Heart left ventricle (tissue), 16 donors: ENCODE measurements around the gene ERC1. TPM values are rescaled to one million over a fixed set of nuclear protein-coding genes. Genes with fewer than 3 reads are reported as not detected.

Experiments used
- ATAC-seq, 4 donors: fragments of 200-7000 bp; cut with Tn5 transposase; one replicate each; pipeline ENCODE4 v1.9.1; 2020 to 2022; ENCODE audit warnings: moderate library complexity in 4 of 4, mild to moderate bottlenecking in 3 of 4, moderate number of reproducible peaks in 1 of 4
- DNase-seq, 5 donors: peaks; one replicate each; pipeline ENCODE4 v3.0.0-alpha.2; 2020
- H3K27ac ChIP-seq, 12 donors: fragments of 200-600 bp; sonication (generic) in 4 of 12; one replicate each; pipeline versions ENCODE4 v1.5.0 to v1.8.0; 2016 to 2022; ENCODE audit warnings: mild to moderate bottlenecking in 2 of 12
- H3K27me3 ChIP-seq, 9 donors: fragments of 200-600 bp; sonication (generic) in 2 of 9; one replicate each; pipeline versions ENCODE4 v1.5.1 to v1.8.0; 2016 to 2022; ENCODE audit warnings: mild to moderate bottlenecking in 3 of 9
- H3K36me3 ChIP-seq, 9 donors: fragments of 200-600 bp; sonication (generic) in 2 of 9; one replicate each; pipeline versions ENCODE4 v1.5.0 to v1.8.0; 2018 to 2022; ENCODE audit warnings: mild to moderate bottlenecking in 2 of 9
- H3K4me1 ChIP-seq, 12 donors: fragments of 200-600 bp; sonication (generic) in 4 of 12; one replicate each; pipeline versions ENCODE4 v1.5.0 to v1.8.0; 2016 to 2022; ENCODE audit warnings: mild to moderate bottlenecking in 3 of 12
- H3K4me3 ChIP-seq, 12 donors: fragments of 200-600 bp; sonication (generic) in 4 of 12; one replicate each; pipeline versions ENCODE4 v1.5.0 to v1.8.0; 2017 to 2022; ENCODE audit warnings: mild to moderate bottlenecking in 9 of 12, moderate library complexity in 4 of 12
- H3K9me3 ChIP-seq, 12 donors: fragments of 200-600 bp; sonication (generic) in 4 of 12; one replicate each; pipeline versions ENCODE4 v1.5.0 to v1.8.0; 2016 to 2022; ENCODE audit warnings: mild to moderate bottlenecking in 1 of 12
- POLR2A ChIP-seq, 2 donors: fragments of 450-650 bp; IDR thresholded peaks; one replicate each; pipeline ENCODE4 v1.6.1; 2017; ENCODE audit warnings: antibody characterized with exemption in 2 of 2, mild to moderate bottlenecking in 2 of 2, moderate library complexity in 2 of 2
- WGBS, 4 donors: extraction: QIAGEN DNeasy Blood & Tissue Kit in 2 of 4; methylation state at CpG; one replicate each; pipeline versions ENCODE4 v1.1.5 to v1.1.7; 2013 to 2018; 5-methylcytosine and 5-hydroxymethylcytosine counted together
- intact Hi-C, 10 donors: fragments of 100-400 bp; cut with DNase I; formaldehyde crosslinking; loops; one replicate each; pipeline versions ENCODE4 v1.11.1 to v1.14.2; 2022
- polyA plus RNA-seq, 2 donors: library from polyadenylated mRNA; stranded (reverse); fragments of 200-250 nt; gene quantifications; one replicate each; pipeline ENCODE4 v1.2.3, GENCODE V29; 2013
- total RNA-seq, 9 donors: library from RNA; depleted of rRNA in 2 of 9; stranded (reverse); fragments of >200 nt in 2 of 9; fragmentation: NEBNext Ultra II Directional in 3 of 9; extraction: Animal tissue kit (Norgen Biotek cat#: 25700) in 3 of 9; gene quantifications; one replicate each; pipeline versions ENCODE4 v1.1.0 to v1.2.4, GENCODE V29; 2016 to 2023
- TF ChIP-seq, protein P1 (sequence below), 12 donors: fragments of 200-600 bp; sonication (generic) in 4 of 12; IDR thresholded peaks; one replicate each; pipeline versions ENCODE4 v1.5.0 to v1.8.0; 2018 to 2022; ENCODE audit warnings: antibody characterized with exemption in 12 of 12, mild to moderate bottlenecking in 5 of 12
- donor health status: ischemic (EF 13 %, LVEDD 7.1; RV severe dilation, severe dysfunction).
- donor health status: healthy with polysubstance abuse.
- donor health status: DM: no; HTN: yes; CAD: no.
- donor health status: DM: no; HTN: no; CAD: no.
- donor health status: ischemic (EF 25% LVEDD 6.9; RV normal size, moderate dysfunction).
- donor health status: ischemic (EF 25% LVEDD 5.7; RV mildly dilated, moderate dysfunction).
- donor health status: healthy.
- donor health status: DM: yes; HTN: yes; CAD: no.
- donor health status: ischemic (EF 35%, LVEDD 5.7; RV mildly dilated, moderate dysfunction).
- donor health status: nonischemic (EF 11% LVEDD 7.7; RV severe dilation, severe dysfunction).
- donor health status: DM: yes; HTN: yes; CAD: no.
- donor health status: PGD.
- donor health status: ischemic (EF 29% LVEDD 5.4; RV normal size, mild dysfunction).
- donor health status: nonischemic (EF 23%, LVEDD 6.1; RV moderate dilation, normal function).

Gene ERC1
- total and polyA plus RNA-seq, 11 donors = 13.5 to 84.0 (median 47.9) TPM

- no peaks in the 10 kb centered on the region for H3K36me3 ChIP-seq
- peaks cover 0 to 7% (median 0%) of the 10 kb centered on the region in 12 donors for H3K4me1 ChIP-seq
- DNase-seq (no peak), ATAC-seq (no peak)
- H3K4me3 ChIP-seq = no peak overlapping the region
- TF ChIP-seq POLR2A (IDR thresholded peaks at IDR 0.05) = no peak
- TF ChIP-seq, protein P1, sequence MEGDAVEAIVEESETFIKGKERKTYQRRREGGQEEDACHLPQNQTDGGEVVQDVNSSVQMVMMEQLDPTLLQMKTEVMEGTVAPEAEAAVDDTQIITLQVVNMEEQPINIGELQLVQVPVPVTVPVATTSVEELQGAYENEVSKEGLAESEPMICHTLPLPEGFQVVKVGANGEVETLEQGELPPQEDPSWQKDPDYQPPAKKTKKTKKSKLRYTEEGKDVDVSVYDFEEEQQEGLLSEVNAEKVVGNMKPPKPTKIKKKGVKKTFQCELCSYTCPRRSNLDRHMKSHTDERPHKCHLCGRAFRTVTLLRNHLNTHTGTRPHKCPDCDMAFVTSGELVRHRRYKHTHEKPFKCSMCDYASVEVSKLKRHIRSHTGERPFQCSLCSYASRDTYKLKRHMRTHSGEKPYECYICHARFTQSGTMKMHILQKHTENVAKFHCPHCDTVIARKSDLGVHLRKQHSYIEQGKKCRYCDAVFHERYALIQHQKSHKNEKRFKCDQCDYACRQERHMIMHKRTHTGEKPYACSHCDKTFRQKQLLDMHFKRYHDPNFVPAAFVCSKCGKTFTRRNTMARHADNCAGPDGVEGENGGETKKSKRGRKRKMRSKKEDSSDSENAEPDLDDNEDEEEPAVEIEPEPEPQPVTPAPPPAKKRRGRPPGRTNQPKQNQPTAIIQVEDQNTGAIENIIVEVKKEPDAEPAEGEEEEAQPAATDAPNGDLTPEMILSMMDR (IDR thresholded peaks at IDR 0.05) = peak in 8 of 12 donors; percentile 8 to 43 (median 35)
- intact Hi-C loops = no loop called here
- H3K27ac ChIP-seq = no peak overlapping the region
- peaks cover 0 to 14% (median 0%) of the 10 kb centered on the region in 9 donors for H3K27me3 ChIP-seq
- 28 to 35% (median 31%) methylated on average over 2 of the region's 2 CpGs for WGBS, 4 donors
- peaks cover 0 to 22% (median 4%) of the 10 kb centered on the region in 12 donors for H3K9me3 ChIP-seq
Measured at GRCh38 chr12:1517007-1517406, 526.0 kb downstream of the ERC1 start.

- 81 to 87% (median 85%) methylated on average over 8 of the region's 8 CpGs for WGBS, 4 donors
- Histone ChIP-seq H3K27ac (no peak overlapping the region), H3K9me3 (peaks cover 0 to 22% (median 4%) of the 10 kb centered on the region in 12 donors), H3K27me3 (peaks cover 0 to 14% (median 0%) of the 10 kb centered on the region in 9 donors), H3K4me3 (no peak overlapping the region), H3K4me1 (peaks cover 0 to 7% (median 0%) of the 10 kb centered on the region in 12 donors), H3K36me3 (no peaks in the 10 kb centered on the region)
- ATAC-seq (no peak), DNase-seq (no peak)
- no peak for TF ChIP-seq POLR2A (IDR thresholded peaks at IDR 0.05)
- TF ChIP-seq, protein P1 (IDR thresholded peaks at IDR 0.05) = no peak
- intact Hi-C loops = no loop called here
Measured at GRCh38 chr12:1517734-1518525, 526.9 kb downstream of the ERC1 start.

- Histone ChIP-seq H3K27ac (no peak overlapping the region), H3K36me3 (no peaks in the 10 kb centered on the region), H3K9me3 (peaks cover 0 to 22% (median 4%) of the 10 kb centered on the region in 12 donors), H3K4me1 (peaks cover 0 to 7% (median 0%) of the 10 kb centered on the region in 12 donors), H3K27me3 (peaks cover 0 to 14% (median 0%) of the 10 kb centered on the region in 9 donors), H3K4me3 (no peak overlapping the region)
- intact Hi-C loops = no loop called here
- no peak for DNase-seq
- TF ChIP-seq, protein P1 (IDR thresholded peaks at IDR 0.05) = no peak
- TF ChIP-seq POLR2A (IDR thresholded peaks at IDR 0.05) = no peak
- ATAC-seq = peak in 2 of 4 donors; percentile 11 to 69
- 58 to 67% (median 63%) methylated on average over 22 to 29 of the region's 29 CpGs for WGBS, 4 donors
Measured at GRCh38 chr12:1518591-1519516, 527.8 kb downstream of the ERC1 start.
